ENCODE results near the gene GLTPD2. TPM values are rescaled to one million over a fixed set of nuclear protein-coding genes. Genes with fewer than 3 reads are reported as not detected.

GLTPD2 gene
- total RNA-seq, 2 experiments from 2014 or later: not detected

DNA sequence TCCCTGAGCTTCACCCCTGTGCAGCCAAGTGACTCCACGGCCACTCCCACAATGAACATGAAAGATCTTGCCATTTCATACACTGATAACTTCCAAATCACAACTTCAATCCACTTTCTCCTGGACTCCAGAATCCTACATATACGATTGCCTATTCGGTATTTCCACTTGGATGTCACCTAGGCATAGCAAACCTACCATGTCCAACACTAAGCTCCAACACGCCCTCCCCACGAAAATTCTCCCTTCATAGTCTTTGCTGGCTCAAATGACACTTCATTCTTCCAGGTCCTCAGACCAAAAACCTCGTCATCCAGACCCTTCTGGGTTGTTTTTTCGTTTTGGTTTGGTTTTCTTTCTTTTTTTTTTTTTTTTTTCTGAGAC lies 1.9 kb downstream of the GLTPD2 start:
- CTCF ChIA-PET: interaction anchor here (0.6 to 3.3 kb wide), 34 partner anchors 8 to 273 kb away, joined by 3 to 37 read pairs (median 4); partner anchors contain the start of genes ARRB2, C17orf107, CHRNE and MED11
- Mint-ChIP-seq H3K9me3 (ENCODE audit: insufficient read depth) (no peaks in the 10 kb centered on the region), H3K4me3 (peak overlapping the region; percentile 80), H3K27ac (peak overlapping the region; percentile 93), H3K4me1 (ENCODE audit: low read depth) (peaks cover 26% of the 10 kb centered on the region), H3K36me3 (ENCODE audit: low read depth) (no peaks in the 10 kb centered on the region), H3K27me3 (ENCODE audit: low read depth) (peaks cover 34% of the 10 kb centered on the region)
- POLR2A ChIA-PET: interaction anchor here (0.8 to 2.8 kb wide), 7 partner anchors 11 to 102 kb away, joined by 3 to 12 read pairs (median 6); partner anchors contain the start of genes MED11, PLD2 and TM4SF5
- ATAC-seq: no peak
- no peak for DNase-seq

DNA sequence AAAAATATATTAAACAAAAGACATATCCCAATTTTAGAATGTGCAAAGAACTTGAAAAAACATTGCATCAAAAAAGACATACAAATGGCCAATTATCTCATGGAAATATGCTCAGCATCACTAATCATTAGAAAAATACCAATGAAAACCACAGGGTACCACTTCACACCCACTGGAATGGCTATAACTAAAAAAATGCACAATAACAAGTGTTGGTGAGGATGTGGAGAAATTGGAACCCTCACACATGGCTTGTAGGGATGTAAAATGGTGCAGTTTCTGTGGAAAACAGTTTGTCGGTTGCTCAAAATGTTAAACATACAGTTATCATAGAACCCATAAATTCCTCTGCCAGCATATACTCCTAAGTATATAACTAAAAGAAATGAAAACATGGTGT lies 6.4 kb downstream of the GLTPD2 start:
- CTCF ChIA-PET: no interaction called here
- peak overlapping the region; percentile 95 for H3K27ac Mint-ChIP-seq

DNA sequence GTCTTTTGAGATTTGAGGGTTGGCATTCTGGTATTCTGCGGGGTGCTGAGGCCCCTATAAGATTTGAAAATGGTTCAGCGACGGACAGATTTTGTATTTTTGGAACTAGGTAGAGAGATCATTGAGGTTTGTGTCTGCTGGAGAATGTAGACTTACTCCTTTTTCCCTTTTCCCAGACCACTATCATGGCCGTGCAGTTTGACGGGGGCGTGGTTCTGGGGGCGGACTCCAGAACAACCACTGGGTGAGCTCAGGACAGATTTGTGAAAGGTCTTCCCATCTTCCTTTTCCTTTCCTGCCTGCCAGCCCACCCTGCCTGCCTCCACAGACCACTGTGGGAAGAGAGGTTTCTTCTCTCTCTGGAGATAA lies 7.8 kb downstream of the GLTPD2 start:
- Mint-ChIP-seq H3K27me3 (ENCODE audit: low read depth) (peaks cover 5% of the 10 kb centered on the region), H3K9me3 (ENCODE audit: insufficient read depth) (no peaks in the 10 kb centered on the region), H3K36me3 (ENCODE audit: low read depth) (peaks cover 25% of the 10 kb centered on the region), H3K27ac (peak overlapping the region; percentile 95), H3K4me1 (ENCODE audit: low read depth) (peaks cover 21% of the 10 kb centered on the region), H3K4me3 (peak overlapping the region; percentile 100)
- DNase-seq (peak; percentile 49), ATAC-seq (peak; percentile 37)
- ChIA-PET POLR2A (interaction anchor here (0.7 to 1.2 kb wide), 4 partner anchors 10 to 89 kb away, joined by 3 to 5 read pairs (median 4); partner anchors contain the start of gene PLD2), CTCF (interaction anchor here (0.9 to 2.2 kb wide), 5 partner anchors 11 to 107 kb away, joined by 4 to 6 read pairs (median 4); partner anchors contain the start of genes ARRB2, CHRNE and PLD2)

More for the DNA sequence above, 6.4 kb downstream of the GLTPD2 start:
- H3K4me3 Mint-ChIP-seq: peak overlapping the region; percentile 100
- ATAC-seq (no peak), DNase-seq (no peak)
- POLR2A ChIA-PET: no interaction called here
- H3K27me3 Mint-ChIP-seq (ENCODE audit: low read depth): peaks cover 5% of the 10 kb centered on the region
- peaks cover 27% of the 10 kb centered on the region for H3K4me1 Mint-ChIP-seq (ENCODE audit: low read depth)
- H3K9me3 Mint-ChIP-seq (ENCODE audit: insufficient read depth): no peaks in the 10 kb centered on the region
- peaks cover 19% of the 10 kb centered on the region for H3K36me3 Mint-ChIP-seq (ENCODE audit: low read depth)

DNA sequence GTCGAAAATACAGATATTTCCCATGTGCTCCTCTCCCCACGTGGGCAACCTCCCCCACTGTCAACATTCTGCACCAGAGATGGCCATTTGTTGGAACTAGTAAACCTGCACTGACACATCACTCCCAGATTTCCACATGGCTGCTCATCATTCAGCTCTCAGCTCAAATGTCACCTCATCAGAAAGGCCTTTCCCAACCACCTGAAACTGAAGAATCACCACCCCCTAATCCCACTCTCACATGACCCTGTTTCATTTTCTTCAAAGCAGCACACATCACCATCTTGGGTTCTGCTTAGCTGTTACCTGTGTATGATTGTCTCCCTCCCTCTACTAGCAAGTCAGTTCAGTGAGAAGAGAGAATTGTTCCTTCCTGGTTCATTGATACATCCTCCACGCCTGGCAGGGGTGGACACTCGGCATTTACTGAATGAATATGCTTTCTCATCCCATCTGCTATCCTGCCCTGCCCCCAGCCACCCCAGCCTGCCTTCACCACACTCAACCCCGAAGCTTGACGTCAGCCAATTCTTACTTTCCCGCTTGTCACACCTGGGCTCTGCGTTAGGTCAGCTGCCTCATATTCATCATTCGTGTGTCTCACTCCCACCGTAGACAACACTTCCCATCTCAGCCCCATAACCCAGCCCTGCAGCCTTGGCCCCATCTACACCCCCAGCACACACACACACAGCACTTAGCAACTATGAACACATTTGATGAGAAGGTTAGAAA lies 11.9 kb downstream of the GLTPD2 start:
- Mint-ChIP-seq H3K27ac (no peak overlapping the region), H3K9me3 (ENCODE audit: insufficient read depth) (no peaks in the 10 kb centered on the region), H3K27me3 (ENCODE audit: low read depth) (no peaks in the 10 kb centered on the region), H3K36me3 (ENCODE audit: low read depth) (peaks cover 25% of the 10 kb centered on the region), H3K4me3 (no peak overlapping the region), H3K4me1 (ENCODE audit: low read depth) (peaks cover 16% of the 10 kb centered on the region)
- ChIA-PET POLR2A (no interaction called here), CTCF (interaction anchor here (1.4 kb wide), 1 partner anchor 10 kb away, joined by 5 read pairs; no protein-coding TSS in a partner anchor)
- DNase-seq: no peak
- no peak for ATAC-seq

DNA sequence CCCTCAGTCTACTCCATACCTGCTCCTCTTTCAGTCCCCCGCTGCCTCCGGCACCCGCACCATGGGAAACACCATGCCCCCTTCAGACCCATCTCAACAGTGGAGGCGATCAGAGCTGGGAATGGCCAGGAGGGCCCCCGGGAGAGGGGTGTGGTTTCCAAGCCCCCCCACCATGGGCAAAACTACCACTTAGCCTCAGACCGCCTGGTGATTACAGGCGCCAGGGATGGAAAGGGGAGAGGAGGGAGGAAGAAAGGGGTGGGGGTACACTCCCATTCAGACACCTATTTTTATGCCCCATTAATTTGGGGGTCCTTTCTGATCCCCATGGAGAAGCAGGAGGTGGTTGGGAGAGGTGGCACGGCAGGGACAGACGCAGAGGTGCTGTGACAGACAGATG lies 13.5 kb downstream of the GLTPD2 start, which contains the start of gene C17orf114:
C17orf114 (minus strand) TSS at position 101 of the 400 bp plus-strand sequence.
- DNase-seq (no peak), ATAC-seq (no peak)
- CTCF ChIA-PET: no interaction called here
- peaks cover 5% of the 10 kb centered on the region for H3K27me3 Mint-ChIP-seq (ENCODE audit: low read depth)
- H3K4me1 Mint-ChIP-seq (ENCODE audit: low read depth): peaks cover 9% of the 10 kb centered on the region
- POLR2A ChIA-PET: no interaction called here
- H3K9me3 Mint-ChIP-seq (ENCODE audit: insufficient read depth): no peaks in the 10 kb centered on the region
- peaks cover 21% of the 10 kb centered on the region for H3K36me3 Mint-ChIP-seq (ENCODE audit: low read depth)
- H3K27ac Mint-ChIP-seq: no peak within 1 kb of the TSS
- H3K4me3 Mint-ChIP-seq: no peak within 1 kb of the TSS

DNA sequence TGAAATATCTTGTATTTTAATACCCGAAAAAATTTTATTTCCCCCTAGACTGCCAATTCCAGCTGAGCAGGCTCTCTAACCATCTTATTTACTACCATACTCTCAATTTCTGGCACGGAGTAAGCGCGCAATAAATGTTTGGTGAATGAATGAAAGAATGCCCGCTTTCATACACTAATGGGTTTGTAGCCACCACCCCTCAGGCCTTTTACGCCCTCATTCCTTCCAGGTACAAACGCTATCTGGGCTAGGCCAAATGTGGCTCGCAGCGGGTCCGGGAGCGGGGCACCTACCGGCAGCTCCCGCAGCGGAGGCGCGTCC lies 17.7 kb downstream of the GLTPD2 start:
- H3K27ac Mint-ChIP-seq: no peak overlapping the region
- ChIA-PET CTCF (interaction anchor here (0.8 to 1.6 kb wide), 4 partner anchors 9 to 93 kb away, joined by 3 to 5 read pairs (median 3); partner anchors contain the start of gene C17orf107), POLR2A (interaction anchor here (0.6 to 2.0 kb wide), 5 partner anchors 10 to 133 kb away, joined by 3 to 12 read pairs (median 3); partner anchors contain the start of genes PSMB6 and SLC25A11)
- H3K27me3 Mint-ChIP-seq (ENCODE audit: low read depth): peaks cover 5% of the 10 kb centered on the region
- H3K4me1 Mint-ChIP-seq (ENCODE audit: low read depth): peaks cover 16% of the 10 kb centered on the region
- no peaks in the 10 kb centered on the region for H3K9me3 Mint-ChIP-seq (ENCODE audit: insufficient read depth)
- ATAC-seq (no peak), DNase-seq (no peak)
- H3K4me3 Mint-ChIP-seq: peak overlapping the region; percentile 76
- H3K36me3 Mint-ChIP-seq (ENCODE audit: low read depth): peaks cover 11% of the 10 kb centered on the region

DNA sequence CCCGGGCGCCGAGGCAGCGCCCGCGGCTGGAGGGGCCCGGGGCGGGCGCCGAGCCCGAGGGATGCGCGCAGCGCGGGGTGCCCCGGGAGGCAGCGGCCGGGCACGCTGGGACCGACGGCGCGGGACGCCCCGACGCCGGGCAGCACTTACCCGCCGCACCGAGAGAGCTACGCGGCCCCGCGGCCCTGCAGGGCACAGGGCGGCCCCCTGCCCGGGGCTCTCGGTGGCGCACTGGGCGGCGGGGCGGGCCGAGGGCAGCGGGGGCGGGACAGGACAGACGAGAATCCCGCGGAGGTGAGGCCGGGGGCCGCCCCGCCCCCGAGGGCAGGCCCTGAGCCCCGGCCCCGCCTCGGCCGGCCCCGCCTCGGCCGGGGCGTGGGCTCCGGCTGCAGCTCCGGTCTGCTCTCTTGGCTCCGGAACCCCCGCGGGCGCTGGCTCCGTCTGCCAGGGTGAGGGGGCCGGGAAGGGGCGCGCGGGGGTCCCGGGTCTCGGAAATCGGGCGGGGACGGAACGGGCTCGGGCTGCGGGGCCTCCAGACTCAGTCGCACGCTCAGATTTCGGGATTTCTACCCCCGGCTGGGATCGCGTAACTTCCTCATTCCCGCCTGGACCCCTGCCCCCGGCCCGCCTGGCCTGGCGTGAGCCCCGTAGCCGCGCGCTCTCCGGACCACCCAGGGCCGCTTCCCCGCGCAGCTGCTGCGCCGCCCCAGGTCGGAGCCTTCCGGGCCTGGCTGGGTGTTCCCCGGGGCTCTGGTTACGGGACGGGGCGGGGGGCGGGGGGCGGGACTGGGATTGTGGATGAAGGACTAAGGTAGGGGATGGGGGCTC lies 18.2 kb downstream of the GLTPD2 start, which contains the start of gene PLD2:
PLD2 (plus strand) TSS at position 376 of the 828 bp plus-strand sequence. CDS start 621 bp downstream, outside the sequence.
- peak; percentile 99 for ATAC-seq
- peaks cover 5% of the 10 kb centered on the region for H3K27me3 Mint-ChIP-seq (ENCODE audit: low read depth)
- peak; percentile 90 for DNase-seq
- peaks cover 11% of the 10 kb centered on the region for H3K36me3 Mint-ChIP-seq (ENCODE audit: low read depth)
- ChIA-PET CTCF (interaction anchor here (0.8 to 2.1 kb wide), 6 partner anchors 10 to 97 kb away, joined by 3 to 8 read pairs (median 4); partner anchors contain the start of genes ARRB2, C17orf107 and PSMB6), POLR2A (interaction anchor here (0.6 to 2.0 kb wide), 6 partner anchors 11 to 132 kb away, joined by 3 to 12 read pairs (median 3); partner anchors contain the start of genes PSMB6 and SLC25A11)
- H3K9me3 Mint-ChIP-seq (ENCODE audit: insufficient read depth): no peaks in the 10 kb centered on the region
- no peak within 1 kb of the TSS for H3K27ac Mint-ChIP-seq
- H3K4me1 Mint-ChIP-seq (ENCODE audit: low read depth): peaks cover 16% of the 10 kb centered on the region
- peak within 1 kb of the TSS; percentile 76 for H3K4me3 Mint-ChIP-seq

DNA sequence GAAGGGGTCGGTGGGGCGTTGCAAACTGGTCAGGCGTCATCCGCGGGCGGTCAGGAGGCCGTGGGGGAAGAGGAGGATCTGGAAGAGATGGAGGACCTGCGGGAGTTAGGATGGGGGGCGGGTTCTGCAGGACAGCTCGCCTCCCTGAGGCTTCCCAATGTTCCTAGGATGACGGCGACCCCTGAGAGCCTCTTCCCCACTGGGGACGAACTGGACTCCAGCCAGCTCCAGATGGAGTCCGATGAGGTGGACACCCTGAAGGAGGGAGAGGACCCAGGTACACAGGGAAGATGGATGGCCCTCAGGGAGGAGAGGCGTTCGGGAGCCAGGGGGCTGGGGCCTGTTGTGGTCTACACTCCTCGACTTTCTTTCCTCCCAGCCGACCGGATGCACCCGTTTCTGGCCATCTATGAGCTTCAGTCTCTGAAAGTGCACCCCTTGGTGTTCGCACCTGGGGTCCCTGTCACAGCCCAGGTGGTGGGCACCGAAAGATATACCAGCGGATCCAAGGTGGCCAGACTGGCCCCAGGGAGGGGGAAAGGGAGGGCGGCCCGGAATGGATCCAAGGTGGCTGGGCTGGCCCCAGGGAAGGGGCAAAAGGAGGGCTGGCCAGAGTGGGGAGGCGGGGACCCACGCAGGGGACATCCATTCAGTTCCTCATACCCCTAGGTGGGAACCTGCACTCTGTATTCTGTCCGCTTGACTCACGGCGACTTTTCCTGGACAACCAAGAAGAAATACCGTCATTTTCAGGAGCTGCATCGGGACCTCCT lies 19.0 kb downstream of the GLTPD2 start:
- H3K9me3 Mint-ChIP-seq (ENCODE audit: insufficient read depth): no peaks in the 10 kb centered on the region
- H3K36me3 Mint-ChIP-seq (ENCODE audit: low read depth): peaks cover 11% of the 10 kb centered on the region
- peak overlapping the region; percentile 74 for H3K4me3 Mint-ChIP-seq
- H3K27ac Mint-ChIP-seq: no peak overlapping the region
- peaks cover 16% of the 10 kb centered on the region for H3K4me1 Mint-ChIP-seq (ENCODE audit: low read depth)
- H3K27me3 Mint-ChIP-seq (ENCODE audit: low read depth): peaks cover 5% of the 10 kb centered on the region
- ATAC-seq (no peak), DNase-seq (no peak)
- CTCF ChIA-PET: interaction anchor here (1.4 to 2.1 kb wide), 5 partner anchors 11 to 241 kb away, joined by 3 to 8 read pairs (median 4); partner anchors contain the start of genes ARRB2, C17orf107 and PSMB6
- POLR2A ChIA-PET: interaction anchor here (0.8 to 2.0 kb wide), 4 partner anchors 18 to 98 kb away, joined by 3 to 12 read pairs (median 4); no protein-coding TSS in a partner anchor

DNA sequence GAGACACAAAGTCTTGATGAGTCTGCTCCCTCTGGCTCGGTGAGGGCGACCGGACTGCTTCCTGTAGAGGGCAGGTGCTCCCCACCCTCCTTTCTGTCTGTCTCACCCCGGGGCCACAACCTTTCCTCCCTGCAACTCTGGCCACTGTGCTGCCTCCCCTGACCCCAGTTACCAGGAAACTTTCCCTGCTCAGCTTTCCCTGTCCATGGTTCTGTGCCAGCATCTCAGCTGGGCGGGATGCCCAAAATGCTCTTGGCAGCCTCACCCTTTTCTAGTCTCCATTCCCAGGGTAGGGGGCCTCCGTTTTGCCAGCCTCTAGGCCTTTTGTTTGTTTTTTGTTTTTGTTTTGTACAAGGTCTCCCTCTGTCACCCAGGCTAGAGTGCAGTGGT lies 19.6 kb downstream of the GLTPD2 start:
- CTCF ChIA-PET: interaction anchor here (1.5 to 2.1 kb wide), 4 partner anchors 12 to 241 kb away, joined by 4 to 8 read pairs (median 5); partner anchors contain the start of genes ARRB2 and PSMB6
- Mint-ChIP-seq H3K4me1 (ENCODE audit: low read depth) (peaks cover 16% of the 10 kb centered on the region), H3K9me3 (ENCODE audit: insufficient read depth) (no peaks in the 10 kb centered on the region), H3K27me3 (ENCODE audit: low read depth) (peaks cover 5% of the 10 kb centered on the region), H3K27ac (no peak overlapping the region), H3K4me3 (peak overlapping the region; percentile 74), H3K36me3 (ENCODE audit: low read depth) (peaks cover 11% of the 10 kb centered on the region)
- DNase-seq (no peak), ATAC-seq (no peak)
- POLR2A ChIA-PET: interaction anchor here (0.9 to 1.1 kb wide), 2 partner anchors 18 to 29 kb away, joined by 4 to 9 read pairs; no protein-coding TSS in a partner anchor

DNA sequence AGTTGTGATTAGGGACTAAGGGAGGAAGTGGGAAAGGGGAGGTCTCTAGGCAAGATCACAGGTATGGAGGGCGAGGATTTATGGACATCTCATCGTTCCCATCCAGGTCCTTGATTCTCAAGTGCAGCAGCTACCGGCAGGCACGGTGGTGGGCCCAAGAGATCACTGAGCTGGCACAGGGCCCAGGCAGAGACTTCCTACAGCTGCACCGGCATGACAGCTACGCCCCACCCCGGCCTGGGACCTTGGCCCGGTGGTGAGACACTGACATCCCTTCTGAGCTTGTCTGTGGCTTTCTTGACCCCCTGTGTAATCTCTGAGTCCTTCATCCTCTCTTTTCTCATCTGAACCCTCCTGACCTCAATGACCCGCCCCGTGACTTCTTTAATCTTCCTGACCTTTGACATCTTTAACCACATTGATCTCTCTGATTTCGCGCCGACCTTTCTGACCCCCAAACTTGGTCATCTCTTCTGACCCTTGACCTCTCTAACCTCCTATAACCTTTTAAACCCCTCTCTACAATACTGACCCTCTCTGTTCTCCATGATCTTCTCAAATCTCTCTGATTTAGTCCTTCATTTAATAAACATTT lies 22.0 kb downstream of the GLTPD2 start:
- peaks cover 11% of the 10 kb centered on the region for H3K36me3 Mint-ChIP-seq (ENCODE audit: low read depth)
- no peak overlapping the region for H3K4me3 Mint-ChIP-seq
- no peaks in the 10 kb centered on the region for H3K9me3 Mint-ChIP-seq (ENCODE audit: insufficient read depth)
- CTCF ChIA-PET: no interaction called here
- no peak overlapping the region for H3K27ac Mint-ChIP-seq
- DNase-seq (no peak), ATAC-seq (no peak)
- H3K4me1 Mint-ChIP-seq (ENCODE audit: low read depth): peaks cover 16% of the 10 kb centered on the region
- POLR2A ChIA-PET: interaction anchor here (0.7 kb wide), 1 partner anchor 15 kb away, joined by 3 read pairs; the partner anchor contains the start of gene PSMB6
- peaks cover 5% of the 10 kb centered on the region for H3K27me3 Mint-ChIP-seq (ENCODE audit: low read depth)
